ENCODE results near the gene PDCD10.

PDCD10 gene

DNA sequence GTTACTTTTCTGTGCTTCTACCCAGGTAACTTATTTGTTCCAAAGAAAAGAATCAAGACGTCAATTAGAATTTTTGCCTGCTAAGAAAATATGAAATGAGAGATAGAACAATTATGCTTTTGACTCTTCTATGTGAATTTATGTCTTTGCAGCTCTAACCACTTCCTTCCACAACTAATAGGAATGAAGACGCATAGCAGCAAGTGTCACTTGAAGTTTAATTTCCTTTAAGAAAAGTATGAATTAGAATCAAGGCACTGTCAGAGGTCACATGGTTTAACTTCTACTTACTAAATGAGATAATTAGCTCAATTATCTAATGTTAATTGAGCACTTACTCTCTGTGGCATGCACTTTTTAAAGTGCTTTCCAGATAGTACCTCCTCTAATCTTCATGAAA lies 84.2 kb downstream of the PDCD10 start:
- H3K4me3 ChIP-seq (ENCODE audit: low read depth, low read length) = no peak overlapping the region
- TF ChIP-seq MAX (IDR thresholded peaks at IDR 0.05; ENCODE audit: low read depth, low read length) (no peak), MYC (IDR thresholded peaks at IDR 0.05; ENCODE audit: low read depth, low read length) (no peak), POLR2A (IDR thresholded peaks at IDR 0.05; ENCODE audit: extremely low read depth, insufficient read length) (no peak)
- TF ChIP-seq, protein P1, sequence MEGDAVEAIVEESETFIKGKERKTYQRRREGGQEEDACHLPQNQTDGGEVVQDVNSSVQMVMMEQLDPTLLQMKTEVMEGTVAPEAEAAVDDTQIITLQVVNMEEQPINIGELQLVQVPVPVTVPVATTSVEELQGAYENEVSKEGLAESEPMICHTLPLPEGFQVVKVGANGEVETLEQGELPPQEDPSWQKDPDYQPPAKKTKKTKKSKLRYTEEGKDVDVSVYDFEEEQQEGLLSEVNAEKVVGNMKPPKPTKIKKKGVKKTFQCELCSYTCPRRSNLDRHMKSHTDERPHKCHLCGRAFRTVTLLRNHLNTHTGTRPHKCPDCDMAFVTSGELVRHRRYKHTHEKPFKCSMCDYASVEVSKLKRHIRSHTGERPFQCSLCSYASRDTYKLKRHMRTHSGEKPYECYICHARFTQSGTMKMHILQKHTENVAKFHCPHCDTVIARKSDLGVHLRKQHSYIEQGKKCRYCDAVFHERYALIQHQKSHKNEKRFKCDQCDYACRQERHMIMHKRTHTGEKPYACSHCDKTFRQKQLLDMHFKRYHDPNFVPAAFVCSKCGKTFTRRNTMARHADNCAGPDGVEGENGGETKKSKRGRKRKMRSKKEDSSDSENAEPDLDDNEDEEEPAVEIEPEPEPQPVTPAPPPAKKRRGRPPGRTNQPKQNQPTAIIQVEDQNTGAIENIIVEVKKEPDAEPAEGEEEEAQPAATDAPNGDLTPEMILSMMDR (IDR thresholded peaks at IDR 0.05; ENCODE audit: low read depth, low read length) = no peak
- no peak for DNase-seq (ENCODE audit: low read depth)

GRCh38 chr3:167649746-167650145 lies 84.9 kb downstream of the PDCD10 start:
- no peak for DNase-seq (ENCODE audit: low read depth)
- TF ChIP-seq POLR2A (IDR thresholded peaks at IDR 0.05; ENCODE audit: extremely low read depth, insufficient read length) (no peak), MYC (IDR thresholded peaks at IDR 0.05; ENCODE audit: low read depth, low read length) (no peak), MAX (IDR thresholded peaks at IDR 0.05; ENCODE audit: low read depth, low read length) (no peak)
- TF ChIP-seq, protein P1 (IDR thresholded peaks at IDR 0.05; ENCODE audit: low read depth, low read length) = no peak
- H3K4me3 ChIP-seq (ENCODE audit: low read depth, low read length) = no peak overlapping the region

GRCh38 chr3:167644611-167645010 lies 90.1 kb downstream of the PDCD10 start:
- TF ChIP-seq, protein P1 (IDR thresholded peaks at IDR 0.05; ENCODE audit: low read depth, low read length) = no peak
- no peak for TF ChIP-seq POLR2A (IDR thresholded peaks at IDR 0.05; ENCODE audit: extremely low read depth, insufficient read length)
- TF ChIP-seq MAX (IDR thresholded peaks at IDR 0.05; ENCODE audit: low read depth, low read length) = no peak
- no peak for TF ChIP-seq MYC (IDR thresholded peaks at IDR 0.05; ENCODE audit: low read depth, low read length)
- H3K4me3 ChIP-seq (ENCODE audit: low read depth, low read length) = no peak overlapping the region
- DNase-seq (ENCODE audit: low read depth) = no peak

Measured in NB4 (cell line).